ENCODE results near the gene SMIM32.

GRCh38 chr5:136182618-136183017 lies 10.3 kb downstream of the SMIM32 start:
- TF ChIP-seq EZH2 (IDR thresholded peaks at IDR 0.05; ENCODE audit: insufficient read depth, poor library complexity, severe bottlenecking) (no peak), EZH2phosphoT487 (IDR thresholded peaks at IDR 0.05; ENCODE audit: insufficient read depth, low read depth) (no peak)
